ENCODE data around the gene PARP3.

PARP3 gene

DNA sequence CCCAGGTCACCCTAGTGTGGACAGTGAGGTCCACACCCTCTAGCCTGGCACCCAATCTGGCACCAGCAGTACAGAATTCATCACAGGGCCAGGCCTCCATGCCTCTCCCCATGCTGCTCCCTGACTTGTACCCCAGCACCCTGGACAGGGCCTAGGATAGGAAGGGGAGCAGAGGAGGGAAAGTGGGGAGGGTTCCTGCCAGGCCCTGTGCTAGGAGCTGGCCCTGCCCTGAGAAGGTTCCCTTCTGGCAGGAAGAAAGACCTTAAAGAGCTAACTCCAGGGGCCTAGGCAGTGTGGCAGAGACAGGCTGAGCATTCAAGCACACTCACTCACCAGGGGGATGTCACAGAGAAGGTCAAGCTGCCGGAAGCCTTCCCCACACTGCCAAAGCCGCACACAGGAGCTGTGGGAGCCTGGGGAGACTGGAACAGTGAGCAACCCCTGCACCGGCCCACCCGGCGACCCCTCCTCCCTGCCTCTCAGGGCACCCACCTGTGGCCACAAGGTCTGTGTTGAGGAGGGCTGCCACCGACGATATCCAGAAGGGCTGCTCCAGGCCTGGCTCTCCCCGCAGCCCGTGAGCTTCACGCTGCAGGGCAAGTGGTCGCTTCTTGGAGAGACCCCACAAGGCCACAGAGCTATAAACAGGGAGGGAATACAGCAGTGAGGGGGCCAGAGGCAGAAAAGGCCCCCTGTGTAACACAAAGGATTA, 7.9 kb upstream of the PARP3 start:
- no peak for FAIRE-seq

DNA sequence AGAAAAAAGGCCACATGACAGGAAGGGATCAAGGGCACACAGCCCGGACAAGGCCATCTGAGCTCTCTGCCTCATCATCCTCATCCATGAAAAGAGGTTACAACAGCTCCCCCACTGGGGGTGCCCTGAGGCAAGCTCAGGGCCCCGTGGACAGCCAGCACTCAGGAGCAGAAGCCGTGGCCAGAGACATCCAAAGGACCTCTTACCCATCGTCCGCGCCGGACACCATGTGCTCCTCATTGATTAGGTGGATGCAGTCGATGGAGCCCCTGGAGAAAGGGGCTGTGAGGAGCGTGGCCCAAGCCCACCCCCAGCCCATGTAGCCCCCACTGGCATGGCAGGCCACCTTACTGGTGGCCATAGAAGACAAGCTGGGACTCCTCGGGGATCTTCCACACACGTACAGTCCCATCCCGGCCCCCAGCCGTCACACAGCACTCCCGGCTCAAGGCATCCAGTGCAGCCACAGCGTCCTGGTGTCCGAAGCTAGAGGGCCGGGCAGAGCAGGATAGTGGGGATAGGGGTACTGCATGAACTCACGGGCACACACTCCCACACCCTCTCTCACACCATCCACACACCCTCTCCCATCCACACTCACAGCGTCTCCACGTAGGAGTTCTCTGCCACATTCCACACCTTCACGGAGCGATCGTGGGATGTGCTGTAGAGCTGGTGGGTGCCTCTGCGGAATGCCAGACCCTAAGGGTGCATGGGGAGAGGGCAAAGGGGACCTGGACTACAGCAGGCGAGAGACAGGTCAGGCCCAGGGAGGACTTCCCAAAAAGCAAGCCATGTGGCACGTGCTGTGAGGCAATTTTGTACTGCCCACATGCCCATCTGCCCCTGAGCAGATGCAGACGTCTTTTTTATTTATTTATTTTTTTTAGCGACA, 6.9 kb upstream of the PARP3 start:
- no peak for FAIRE-seq

DNA sequence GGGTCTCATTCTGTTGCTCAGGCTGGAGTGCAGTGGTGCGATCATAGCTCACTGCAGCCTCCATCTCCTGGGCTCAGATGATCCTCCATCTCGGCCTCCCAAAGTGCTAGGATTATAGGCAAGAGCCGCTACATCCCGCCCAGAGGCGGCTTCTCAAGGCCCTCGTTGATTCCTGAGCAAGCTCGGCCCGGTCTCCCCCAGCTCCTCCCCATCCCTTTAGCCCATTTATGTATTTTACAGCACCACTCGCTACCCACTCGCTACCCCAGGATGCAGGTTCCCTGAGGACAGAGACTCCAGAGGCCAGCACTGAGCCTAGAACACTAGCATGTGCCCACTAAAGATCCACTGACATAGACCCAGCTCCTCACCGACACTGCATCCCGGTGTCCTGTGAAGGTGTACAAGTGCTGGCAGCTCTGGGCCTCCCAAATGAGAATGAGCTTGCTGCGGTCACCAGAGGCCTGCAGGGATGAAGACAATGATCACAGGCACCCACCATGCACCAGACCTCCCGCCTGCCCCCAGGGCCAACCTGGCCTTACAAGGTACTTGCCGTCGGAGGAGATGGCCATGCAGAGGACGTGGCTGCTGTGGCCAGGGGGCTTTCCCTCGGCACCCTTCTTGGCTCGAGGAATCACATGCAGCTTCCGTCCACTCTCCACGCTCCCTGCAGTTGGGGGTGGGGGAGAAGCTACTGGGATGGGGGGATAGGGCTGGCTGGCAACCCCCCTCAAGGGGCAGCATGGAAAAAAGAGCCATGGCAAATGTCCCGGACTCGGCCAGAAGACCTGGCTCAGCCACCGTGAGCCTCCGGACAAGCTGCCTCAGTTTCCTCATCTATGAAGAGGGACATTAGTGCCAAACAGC, 6.0 kb upstream of the PARP3 start:
- FAIRE-seq, result no peak

DNA sequence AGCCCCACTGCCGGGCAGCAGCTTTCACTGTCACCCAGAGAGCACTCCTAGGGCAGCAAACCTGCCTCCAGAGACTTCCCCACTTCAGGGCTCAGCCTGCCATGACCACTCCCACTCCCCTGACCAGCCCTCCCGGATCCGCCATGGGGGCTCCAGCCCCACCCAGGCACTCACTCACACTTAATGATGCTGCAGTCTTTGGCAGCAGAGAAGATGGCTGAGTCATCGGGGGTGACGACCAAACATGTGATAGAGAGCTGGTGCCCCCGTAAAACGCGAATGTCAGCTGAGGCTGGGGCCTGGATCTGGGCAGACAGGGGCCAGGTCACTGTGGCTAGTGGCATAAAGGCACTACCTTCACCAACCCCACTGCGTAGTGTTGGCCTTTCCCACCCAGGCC, 5.1 kb upstream of the PARP3 start:
- no peak for FAIRE-seq

DNA sequence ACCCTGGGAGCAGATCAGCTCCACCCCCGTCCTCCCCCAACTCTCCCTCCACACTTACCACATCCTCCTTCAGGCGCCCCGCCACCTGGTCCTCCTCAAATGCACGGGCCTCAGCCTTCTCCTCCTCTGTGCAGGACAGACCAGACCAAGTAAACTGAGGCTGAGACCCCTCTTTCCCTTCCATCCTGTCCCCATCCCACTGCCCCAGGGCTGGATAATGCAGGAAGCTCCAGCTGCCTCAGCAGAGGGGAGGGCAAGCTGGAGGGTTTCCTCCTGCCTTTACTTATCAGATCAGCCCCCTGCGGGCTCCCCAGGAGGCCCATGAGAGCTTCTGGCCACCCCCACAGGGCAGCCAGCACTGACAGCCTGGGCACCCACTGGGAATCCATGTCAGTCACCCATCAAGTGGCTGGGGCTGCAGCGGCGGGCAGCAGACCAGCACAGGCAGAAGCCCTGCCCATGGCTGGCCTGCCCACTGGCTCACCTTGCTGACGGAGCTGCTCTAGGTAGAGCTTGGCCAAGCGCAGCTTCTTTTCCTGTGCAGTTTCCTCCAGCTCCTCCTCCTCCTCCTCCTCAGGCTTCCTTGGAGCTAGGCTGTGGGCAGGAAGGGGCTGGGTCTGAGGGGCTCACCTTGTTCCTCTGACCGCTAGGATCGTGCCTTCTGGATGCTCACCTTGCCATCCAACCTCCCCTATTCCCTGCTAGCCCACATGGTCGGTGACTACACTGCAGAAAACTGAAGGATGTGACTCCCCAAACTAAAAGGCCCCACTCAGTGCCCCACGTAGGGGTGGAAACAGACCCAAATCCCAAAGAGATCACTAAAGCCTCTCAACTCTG, 4.3 kb upstream of the PARP3 start:
- no peak for FAIRE-seq

DNA sequence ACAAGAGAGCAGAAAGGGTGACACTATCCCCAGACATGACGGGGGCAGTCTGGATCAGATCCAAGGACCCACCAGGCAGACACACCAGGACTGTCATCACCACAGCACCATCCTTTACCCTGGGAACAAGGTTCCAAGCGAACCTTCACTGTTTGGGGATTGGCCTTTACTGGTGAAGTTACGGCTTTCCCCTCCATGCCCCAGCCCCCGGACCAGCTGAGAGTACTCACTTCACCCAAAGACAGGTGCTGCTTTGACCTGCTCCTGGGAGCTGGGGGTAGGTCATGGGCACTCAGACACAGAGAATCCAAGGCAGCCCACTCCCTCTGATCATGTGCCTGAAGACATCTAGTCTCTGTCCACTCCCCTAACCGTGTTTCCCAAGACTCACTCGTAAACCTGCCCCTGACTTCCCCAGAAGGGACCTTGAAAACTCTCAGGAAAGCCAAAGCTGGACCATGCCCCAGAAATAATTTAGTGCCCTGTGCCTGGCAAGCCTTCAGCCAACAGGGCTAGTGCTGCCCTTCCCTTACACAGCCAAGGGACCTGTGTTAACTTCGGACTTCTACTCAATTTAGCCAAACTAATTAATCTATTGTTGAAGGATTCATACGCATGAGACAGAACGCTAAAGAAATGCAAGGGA, 3.3 kb upstream of the PARP3 start:
- FAIRE-seq, result no peak

DNA sequence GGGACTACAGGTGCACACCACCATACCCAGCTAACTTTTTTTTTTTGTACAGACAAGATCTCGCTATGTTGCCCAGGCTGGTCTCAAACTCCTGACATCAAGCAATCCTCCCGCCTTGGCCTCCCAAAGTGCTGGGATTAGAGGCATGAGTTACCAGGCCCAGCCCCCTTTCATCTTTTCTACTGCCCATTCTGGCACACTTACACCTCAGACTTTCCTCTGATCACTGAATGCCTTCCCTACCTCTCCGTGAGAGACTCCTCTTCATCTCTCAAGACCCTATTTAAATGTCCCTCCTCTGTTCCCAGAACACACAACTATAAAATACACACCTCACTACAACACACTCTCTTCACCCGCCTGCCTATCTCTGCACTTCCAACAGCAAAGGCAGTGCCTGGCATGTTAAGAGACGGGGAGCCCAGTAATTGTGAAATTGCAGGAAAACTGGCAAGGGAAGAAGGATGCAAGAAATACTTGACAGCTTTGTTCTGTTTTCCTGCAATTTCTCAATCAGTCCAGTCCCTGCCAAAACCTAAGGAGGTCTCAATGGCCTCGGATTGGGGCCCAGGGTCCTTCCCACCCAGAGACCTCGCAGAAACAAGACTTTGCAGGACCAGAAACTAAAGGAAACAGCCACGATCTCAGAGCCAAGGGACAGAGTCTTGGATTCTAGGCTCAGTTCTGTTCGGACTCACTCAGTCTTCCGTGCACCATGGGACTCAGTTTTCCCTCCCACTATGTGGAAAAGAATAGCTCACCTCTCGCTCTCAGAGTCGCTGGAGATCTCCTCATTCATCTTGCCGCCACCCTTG, 1.3 kb upstream of the PARP3 start:
- no peak for FAIRE-seq

DNA sequence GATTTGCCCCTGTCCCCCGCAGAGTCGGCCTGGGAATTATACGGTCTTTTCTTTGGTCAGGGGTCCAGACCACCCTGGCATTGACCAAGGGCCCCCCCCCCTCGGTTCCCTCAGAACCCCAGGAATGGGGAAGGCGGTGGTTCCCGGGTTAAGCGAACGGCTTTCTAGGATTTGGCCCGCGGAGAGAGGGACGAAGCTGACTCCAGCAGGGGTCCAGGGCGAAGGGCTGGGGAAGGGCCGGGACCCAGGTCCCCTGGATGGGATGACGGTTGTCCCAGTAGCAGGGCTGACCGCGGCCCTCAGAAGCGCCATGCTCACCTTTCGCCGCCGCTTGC, 733 bp upstream of the PARP3 start:
- FAIRE-seq, result no peak

DNA sequence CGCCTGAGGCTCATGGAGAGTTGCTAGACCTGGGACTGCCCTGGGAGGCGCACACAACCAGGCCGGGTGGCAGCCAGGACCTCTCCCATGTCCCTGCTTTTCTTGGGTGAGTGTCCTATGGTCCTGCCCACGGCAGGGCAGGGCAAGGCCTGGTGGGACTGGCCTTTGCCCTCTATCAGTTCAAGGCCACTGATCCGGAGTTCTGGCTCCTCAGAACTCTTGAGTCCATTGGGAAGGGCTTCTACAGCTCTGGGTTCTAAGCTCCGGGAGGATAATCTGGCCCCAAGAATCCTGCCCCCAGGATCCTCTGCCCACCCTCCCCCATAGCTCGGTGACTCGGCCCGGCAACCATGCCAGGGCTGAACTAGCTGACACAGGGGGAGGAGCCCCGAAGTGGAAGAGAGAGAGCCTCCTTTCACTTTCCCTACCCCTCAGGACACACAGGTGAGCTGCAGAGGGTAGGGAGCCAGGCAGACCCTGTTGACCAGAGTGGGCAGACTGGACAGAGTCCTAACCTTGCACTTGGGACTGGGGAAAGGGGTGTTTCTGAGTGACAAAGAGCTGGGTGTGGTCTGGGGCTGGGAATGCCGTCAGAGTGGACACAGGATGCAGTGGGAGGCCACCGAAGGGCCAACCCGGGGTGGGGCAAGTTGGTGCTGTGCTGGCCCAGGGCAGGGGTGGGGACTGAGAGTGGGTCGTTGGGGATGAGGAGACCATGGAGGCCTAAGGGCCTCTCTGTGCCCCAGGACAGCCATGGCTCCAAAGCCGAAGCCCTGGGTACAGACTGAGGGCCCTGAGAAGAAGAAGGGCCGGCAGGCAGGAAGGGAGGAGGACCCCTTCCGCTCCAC, 664 bp downstream of the PARP3 start:
- FAIRE-seq, result no peak

DNA sequence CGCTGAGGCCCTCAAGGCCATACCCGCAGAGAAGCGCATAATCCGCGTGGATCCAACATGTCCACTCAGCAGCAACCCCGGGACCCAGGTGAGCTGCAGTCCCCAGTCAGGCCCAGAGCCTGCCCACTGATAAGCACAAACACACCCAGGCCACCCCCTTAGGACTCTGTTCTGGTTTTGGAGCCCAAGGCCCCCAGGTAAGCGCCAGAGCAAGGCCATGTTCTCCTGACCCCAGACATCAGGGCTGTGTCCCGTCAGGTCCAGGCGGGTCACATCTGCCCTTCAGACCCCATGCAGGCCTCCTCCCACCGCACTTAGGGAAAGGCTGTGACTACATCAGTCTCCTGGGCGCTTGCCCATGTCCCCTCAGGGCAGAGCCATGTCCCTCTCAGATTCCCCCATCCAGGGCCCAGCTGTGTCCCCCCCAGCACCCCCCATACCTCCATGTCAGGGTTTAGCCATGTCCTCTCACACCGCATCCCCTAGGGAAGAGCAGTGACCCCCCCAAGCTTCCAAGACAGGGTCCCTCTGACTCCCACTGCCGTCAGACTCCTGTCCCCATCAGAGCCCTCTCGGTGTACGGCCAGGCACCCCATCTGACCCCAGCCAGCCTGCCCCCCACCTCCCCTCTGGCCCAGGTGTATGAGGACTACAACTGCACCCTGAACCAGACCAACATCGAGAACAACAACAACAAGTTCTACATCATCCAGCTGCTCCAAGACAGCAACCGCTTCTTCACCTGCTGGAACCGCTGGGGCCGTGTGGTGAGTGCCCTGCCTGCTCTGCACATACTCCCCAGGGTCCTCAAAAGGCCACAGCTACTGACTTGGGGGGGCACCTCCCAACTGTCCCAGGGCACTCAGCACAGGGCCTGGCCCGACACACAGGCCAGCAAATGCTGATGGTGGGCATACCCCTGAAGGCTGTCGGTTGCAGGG, 1.6 kb downstream of the PARP3 start:
- no peak for FAIRE-seq

DNA sequence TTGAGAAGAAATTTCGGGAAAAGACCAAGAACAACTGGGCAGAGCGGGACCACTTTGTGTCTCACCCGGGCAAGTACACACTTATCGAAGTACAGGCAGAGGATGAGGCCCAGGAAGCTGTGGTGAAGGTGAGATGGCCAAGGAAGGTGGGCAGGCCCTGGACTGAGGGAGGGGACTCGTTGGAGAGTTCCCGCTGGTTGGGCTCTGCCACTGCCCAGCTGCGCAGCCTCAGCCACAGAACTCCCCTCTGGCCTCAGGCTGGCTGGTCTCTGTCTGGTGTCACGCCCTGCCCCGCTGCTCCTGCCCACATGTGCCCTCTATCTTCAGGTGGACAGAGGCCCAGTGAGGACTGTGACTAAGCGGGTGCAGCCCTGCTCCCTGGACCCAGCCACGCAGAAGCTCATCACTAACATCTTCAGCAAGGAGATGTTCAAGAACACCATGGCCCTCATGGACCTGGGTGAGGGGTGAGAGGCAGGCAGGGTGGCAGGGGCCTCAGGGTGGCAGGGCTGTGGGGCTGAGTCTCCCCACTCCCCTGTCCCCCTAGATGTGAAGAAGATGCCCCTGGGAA, 2.4 kb downstream of the PARP3 start:
- FAIRE-seq, result no peak

DNA sequence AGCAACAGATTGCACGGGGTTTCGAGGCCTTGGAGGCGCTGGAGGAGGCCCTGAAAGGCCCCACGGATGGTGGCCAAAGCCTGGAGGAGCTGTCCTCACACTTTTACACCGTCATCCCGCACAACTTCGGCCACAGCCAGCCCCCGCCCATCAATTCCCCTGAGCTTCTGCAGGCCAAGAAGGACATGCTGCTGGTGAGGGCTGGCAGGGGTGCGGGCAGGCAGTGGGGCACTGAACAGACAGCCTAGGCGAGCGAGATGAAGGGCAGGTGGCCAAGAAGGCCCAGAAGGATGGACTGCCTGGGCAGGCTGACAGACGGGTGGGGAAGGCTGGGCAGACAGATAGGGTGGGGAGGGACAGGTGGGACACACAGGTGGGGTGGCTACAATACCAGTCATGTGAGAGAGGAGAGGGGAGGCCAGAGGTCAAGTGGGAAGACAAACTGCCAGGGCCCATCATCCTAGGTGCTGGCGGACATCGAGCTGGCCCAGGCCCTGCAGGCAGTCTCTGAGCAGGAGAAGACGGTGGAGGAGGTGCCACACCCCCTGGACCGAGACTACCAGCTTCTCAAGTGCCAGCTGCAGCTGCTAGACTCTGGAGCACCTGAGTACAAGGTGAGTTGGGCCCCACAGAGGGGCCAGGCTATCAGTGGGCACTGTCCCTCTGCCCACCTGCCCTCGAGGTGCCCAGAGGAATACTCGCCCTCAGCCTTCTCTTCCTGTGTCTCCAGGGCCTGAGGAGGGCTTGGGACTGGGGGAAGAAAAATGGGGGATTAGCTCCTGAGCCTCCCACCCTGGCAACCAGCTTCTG, 3.1 kb downstream of the PARP3 start:
- FAIRE-seq, result no peak

DNA sequence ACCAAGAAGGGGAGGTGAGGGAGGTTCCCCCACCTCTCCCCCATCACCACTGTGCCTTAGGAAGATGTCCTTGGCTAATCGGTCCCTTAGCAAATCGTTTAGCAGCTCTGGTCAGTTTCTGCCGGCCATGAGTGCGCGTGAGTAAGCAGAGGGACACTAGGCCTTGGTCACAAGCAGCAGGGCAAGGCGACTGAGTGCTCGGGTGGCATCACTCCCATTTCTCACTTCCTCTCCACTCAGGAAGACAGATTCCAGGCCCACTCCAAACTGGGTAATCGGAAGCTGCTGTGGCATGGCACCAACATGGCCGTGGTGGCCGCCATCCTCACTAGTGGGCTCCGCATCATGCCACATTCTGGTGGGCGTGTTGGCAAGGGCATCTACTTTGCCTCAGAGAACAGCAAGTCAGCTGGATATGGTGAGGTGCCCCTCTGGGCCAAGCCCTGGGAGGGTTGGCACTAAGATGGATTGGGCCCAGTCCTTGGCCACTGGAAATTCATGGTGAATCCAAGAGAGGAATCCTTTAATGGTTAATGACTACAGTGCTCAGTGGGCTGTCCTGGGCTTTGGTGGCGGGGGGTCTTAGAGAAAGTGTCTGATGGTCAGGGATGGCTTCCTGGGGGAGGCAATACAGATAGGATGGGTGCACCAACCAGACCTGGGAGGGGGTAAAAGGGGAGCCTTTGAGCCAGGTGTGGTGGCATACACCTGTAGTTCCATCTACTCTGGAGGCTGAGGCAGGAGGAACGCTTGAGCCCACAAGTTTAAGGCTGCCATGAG, 4.0 kb downstream of the PARP3 start:
- FAIRE-seq, result no peak

DNA sequence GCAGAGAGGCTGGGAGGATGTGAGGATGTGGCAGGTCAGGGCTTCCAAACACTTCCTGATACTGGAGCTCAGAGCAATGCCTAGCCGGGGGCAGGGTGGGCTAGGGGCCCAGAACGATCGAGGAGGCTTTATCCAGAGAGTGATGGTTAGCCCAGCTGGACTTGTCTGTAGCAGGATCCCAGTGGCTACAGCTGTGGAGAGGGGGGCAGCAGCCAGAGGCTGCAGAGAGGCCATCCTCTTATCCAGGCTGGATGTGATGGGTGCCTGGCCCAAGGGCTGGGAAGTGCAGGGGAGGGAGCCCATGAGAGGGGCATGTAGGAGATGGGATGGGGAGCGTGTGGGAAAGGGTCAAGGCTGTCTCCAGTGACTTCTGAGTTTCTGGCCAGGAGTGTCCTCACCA, 4.6 kb downstream of the PARP3 start:
- FAIRE-seq, result no peak

DNA sequence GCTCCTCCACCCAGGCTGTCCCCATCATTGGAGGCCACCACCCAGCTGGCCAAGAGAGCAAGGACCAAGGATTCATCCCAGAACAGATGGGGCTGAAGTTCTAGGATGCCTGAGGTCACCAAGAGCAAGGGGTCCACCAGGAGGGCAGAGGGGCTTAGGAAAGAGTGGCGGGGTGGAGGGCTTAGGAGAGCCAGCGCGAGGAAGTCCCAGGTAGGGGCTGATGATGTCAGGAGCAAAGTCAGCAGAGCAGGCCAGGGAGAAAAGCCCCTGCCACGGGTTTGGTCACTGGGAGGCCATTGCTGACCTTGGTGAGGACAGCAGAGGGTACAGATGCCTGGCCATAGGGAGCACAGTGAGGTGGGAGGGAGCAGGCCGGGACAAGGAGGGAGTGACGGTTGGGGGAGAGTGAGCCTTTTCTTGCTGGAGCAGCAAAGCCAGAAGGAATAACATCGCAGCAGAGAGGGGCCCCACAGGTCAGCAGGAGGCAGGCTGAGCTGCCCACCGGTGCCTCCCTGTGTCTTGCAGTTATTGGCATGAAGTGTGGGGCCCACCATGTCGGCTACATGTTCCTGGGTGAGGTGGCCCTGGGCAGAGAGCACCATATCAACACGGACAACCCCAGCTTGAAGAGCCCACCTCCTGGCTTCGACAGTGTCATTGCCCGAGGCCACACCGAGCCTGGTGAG, 5.2 kb downstream of the PARP3 start:
- FAIRE-seq, result no peak

DNA sequence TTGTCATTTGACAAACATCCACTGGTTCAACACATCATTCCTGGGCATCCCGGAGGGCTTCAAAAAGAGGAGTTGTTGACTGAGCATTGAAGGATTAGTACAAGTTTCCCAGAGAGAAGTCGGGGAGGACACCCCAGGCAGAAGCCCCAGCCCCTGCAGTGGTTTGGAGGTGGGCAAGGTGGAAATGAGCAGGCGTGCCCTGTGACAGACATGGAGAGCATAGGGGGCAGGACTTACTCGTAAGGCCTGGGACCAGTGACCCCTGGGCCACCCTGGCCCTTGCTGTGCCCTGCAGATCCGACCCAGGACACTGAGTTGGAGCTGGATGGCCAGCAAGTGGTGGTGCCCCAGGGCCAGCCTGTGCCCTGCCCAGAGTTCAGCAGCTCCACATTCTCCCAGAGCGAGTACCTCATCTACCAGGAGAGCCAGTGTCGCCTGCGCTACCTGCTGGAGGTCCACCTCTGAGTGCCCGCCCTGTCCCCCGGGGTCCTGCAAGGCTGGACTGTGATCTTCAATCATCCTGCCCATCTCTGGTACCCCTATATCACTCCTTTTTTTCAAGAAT, 5.9 kb downstream of the PARP3 start:
- FAIRE-seq, result no peak
